ENCODE results near the gene YEATS4.

GRCh38 chr12:69341328-69341727, 18.2 kb upstream of the YEATS4 start:
- TF ChIP-seq RNF2 (IDR thresholded peaks at IDR 0.05; ENCODE audit: borderline replicate concordance, low read depth) = no peak
- TF ChIP-seq, protein P1, sequence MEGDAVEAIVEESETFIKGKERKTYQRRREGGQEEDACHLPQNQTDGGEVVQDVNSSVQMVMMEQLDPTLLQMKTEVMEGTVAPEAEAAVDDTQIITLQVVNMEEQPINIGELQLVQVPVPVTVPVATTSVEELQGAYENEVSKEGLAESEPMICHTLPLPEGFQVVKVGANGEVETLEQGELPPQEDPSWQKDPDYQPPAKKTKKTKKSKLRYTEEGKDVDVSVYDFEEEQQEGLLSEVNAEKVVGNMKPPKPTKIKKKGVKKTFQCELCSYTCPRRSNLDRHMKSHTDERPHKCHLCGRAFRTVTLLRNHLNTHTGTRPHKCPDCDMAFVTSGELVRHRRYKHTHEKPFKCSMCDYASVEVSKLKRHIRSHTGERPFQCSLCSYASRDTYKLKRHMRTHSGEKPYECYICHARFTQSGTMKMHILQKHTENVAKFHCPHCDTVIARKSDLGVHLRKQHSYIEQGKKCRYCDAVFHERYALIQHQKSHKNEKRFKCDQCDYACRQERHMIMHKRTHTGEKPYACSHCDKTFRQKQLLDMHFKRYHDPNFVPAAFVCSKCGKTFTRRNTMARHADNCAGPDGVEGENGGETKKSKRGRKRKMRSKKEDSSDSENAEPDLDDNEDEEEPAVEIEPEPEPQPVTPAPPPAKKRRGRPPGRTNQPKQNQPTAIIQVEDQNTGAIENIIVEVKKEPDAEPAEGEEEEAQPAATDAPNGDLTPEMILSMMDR (IDR thresholded peaks at IDR 0.05) = no peak
- TF ChIP-seq EP300 (IDR thresholded peaks at IDR 0.05) = no peak
- no peak for TF ChIP-seq REST (IDR thresholded peaks at IDR 0.05)
- TF ChIP-seq JUNB (IDR thresholded peaks at IDR 0.05) = no peak
- TF ChIP-seq USF2 (IDR thresholded peaks at IDR 0.05) = no peak
- TF ChIP-seq MAX (IDR thresholded peaks at IDR 0.05) = no peak
- TF ChIP-seq GATA3 (IDR thresholded peaks at IDR 0.05; ENCODE audit: borderline replicate concordance) = no peak
- TF ChIP-seq CBX8 (IDR thresholded peaks at IDR 0.05) = no peak
- no peak for TF ChIP-seq POLR2A (IDR thresholded peaks at IDR 0.05; ENCODE audit: low read length)

Data from A549 (cell line).